Skeletal muscle tissue (tissue), 4 donors: ENCODE measurements around the gene JMJD6. TPM values are rescaled to one million over a fixed set of nuclear protein-coding genes. Genes with fewer than 3 reads are reported as not detected.
A peak's percentile ranks its signal among the peaks of the same experiment; 100 is the strongest.
"Not testable (repeated sequence)": the region's sequence is repeated elsewhere in the genome, so short reads cannot be mapped to it uniquely, and the experiment has no call there.

Experiments used
- H3K27ac ChIP-seq: one replicate; pipeline ENCODE4 v1.7.0; 2013; ENCODE audit warnings: mild to moderate bottlenecking, low read depth, low read length, inconsistent platforms
- H3K27me3 ChIP-seq, 3 donors: one replicate each; pipeline ENCODE4 v1.7.0; 2013; ENCODE audit warnings: low read length in 3 of 3; ENCODE audit not compliant: control insufficient read depth in 3 of 3, insufficient read depth in 3 of 3
- H3K36me3 ChIP-seq, 3 donors: one replicate each; pipeline ENCODE4 v1.7.0; 2013; ENCODE audit warnings: low read length in 3 of 3; ENCODE audit not compliant: control insufficient read depth in 3 of 3, insufficient read depth in 3 of 3
- H3K4me1 ChIP-seq, 3 donors: one replicate each; pipeline ENCODE4 v1.7.0; 2013; ENCODE audit warnings: low read length in 3 of 3, mild to moderate bottlenecking in 3 of 3; ENCODE audit not compliant: control insufficient read depth in 3 of 3, insufficient read depth in 3 of 3
- H3K4me3 ChIP-seq, 3 donors: one replicate each; pipeline ENCODE4 v1.7.0; 2013; ENCODE audit warnings: low read length in 3 of 3
- H3K9ac ChIP-seq, 3 donors: one replicate each; pipeline ENCODE4 v1.7.0; 2013; ENCODE audit warnings: low read length in 3 of 3, mild to moderate bottlenecking in 3 of 3, moderate library complexity in 2 of 3, low read depth in 1 of 3
- H3K9me3 ChIP-seq, 3 donors: one replicate each; pipeline ENCODE4 v1.7.0; 2013; ENCODE audit warnings: low read length in 3 of 3; ENCODE audit not compliant: control insufficient read depth in 3 of 3
- total RNA-seq: library from RNA; depleted of rRNA; stranded (reverse); fragments of >200 nt; gene quantifications from one replicate; pipeline ENCODE4 v1.2.3, GENCODE V29; 2014
- donor health status: Osteomylitis.

JMJD6 gene
- total RNA-seq, 1 donor from 2014 or later: 6.8 TPM

DNA sequence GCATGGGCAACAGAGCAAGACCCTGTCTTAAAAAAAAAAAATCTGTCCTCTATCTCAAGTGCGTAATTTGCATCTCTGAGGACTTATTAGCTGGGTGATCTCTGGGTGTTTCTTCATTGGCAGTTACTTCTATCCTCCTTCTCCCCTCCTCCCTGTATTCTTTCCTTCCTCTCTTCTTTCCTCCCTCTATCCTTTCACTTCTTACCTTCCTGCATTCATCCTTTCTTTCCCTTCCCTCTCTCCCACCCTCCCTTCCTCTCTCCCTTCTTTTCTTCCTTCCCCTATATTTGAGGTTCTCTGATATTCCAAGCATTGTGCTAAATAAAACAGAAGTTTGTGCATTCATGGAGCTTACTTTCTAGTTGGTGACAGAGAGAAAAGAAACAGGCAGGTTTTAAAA, 22.3 kb upstream of the JMJD6 start:
- Histone ChIP-seq H3K4me1 (peaks cover 0 to 9% (median 2%) of the 10 kb centered on the region in 3 donors), H3K36me3 (peaks cover 13 to 35% (median 33%) of the 10 kb centered on the region in 3 donors)

DNA sequence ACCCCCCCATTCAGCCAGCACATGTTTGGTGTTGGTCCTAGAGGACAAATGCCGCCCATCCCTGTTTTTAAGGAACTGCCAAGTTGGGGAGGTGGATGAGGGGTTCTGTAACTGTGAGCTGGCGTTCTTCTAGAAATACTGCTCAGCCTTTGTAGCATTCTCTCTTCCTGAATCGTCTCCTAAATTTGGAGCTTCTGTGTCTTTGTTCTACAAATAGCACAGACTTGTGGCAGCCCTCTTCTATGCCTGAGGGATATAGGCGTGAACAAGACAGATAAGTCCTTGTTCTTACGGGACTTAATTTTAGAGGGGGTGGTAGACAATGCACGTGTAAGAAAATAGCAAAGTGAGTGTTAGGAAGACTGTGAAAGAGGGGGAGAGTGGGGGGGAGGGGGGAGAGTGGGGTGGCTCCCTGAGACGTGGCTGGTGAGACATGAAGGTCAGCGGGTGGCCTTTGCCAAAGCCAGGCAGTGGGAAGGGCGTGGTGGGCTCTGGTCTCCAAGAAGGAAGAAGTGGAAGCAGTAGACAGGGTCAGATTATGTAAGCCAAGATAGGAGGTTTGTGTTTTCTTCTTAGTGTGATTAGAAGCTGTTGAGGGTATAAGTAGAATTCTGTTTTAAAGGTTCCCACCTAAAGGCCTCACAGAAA, 21.4 kb upstream of the JMJD6 start:
- H3K4me3 ChIP-seq: no peak overlapping the region
- peak overlapping the region in 2 of 3 donors; percentile 14 to 38 for H3K9ac ChIP-seq
- H3K27ac ChIP-seq: peak overlapping the region; percentile 73
- peaks cover 10 to 31% (median 28%) of the 10 kb centered on the region in 3 donors for H3K36me3 ChIP-seq
- peaks cover under 1 to 10% (median 7%) of the 10 kb centered on the region in 3 donors for H3K4me1 ChIP-seq
- no peaks in the 10 kb centered on the region for H3K9me3 ChIP-seq
- no peaks in the 10 kb centered on the region for H3K27me3 ChIP-seq

More for the DNA sequence above, 22.3 kb upstream of the JMJD6 start:
- H3K4me3 ChIP-seq: no peak overlapping the region
- no peaks in the 10 kb centered on the region for H3K27me3 ChIP-seq
- H3K27ac ChIP-seq: peak overlapping the region; percentile 73
- no peak overlapping the region for H3K9ac ChIP-seq
- H3K9me3 ChIP-seq: no peaks in the 10 kb centered on the region

DNA sequence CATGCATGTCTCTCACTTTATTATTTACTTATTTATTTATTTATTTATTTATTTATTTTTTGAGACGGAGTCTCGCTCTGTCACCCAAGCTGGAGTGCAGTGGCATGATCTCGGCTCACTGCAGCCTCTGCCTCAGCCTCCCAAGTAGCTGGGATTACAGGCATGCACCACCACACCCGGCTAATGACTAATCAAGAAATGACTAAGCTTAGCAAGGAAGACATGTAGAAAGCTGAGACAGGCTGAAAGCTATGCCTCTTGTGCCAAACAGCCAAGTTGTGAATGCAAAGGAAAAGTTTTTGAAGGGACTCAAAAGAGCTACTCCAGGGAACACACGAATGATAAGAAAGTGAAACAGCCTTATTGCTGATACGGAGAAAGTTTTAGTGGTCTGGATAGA, 19.4 kb upstream of the JMJD6 start:
- H3K27ac ChIP-seq: not testable (repeated sequence)
- Histone ChIP-seq H3K4me1 (peaks cover 9 to 26% (median 17%) of the 10 kb centered on the region in 3 donors), H3K36me3 (peaks cover 10 to 31% (median 26%) of the 10 kb centered on the region in 3 donors)

DNA sequence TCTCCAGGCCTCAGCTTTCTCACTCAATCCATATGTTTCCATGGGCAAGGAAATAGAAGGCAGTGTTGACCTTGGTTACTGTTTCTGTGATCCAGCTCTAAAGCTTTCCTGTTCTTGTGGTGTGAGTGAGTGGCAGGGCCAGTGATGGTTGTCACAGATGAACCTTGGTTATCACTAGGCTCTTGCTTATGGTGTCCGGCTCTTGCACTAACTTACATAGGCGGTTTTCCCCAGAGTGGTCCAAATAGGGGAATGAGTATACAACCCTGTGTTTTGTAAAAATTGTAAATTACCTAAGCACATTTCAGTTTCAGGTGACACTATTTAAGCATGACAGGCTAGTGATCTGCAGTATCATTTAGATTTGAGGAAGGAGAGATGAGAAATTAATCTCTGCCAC, 18.3 kb upstream of the JMJD6 start:
- H3K9me3 ChIP-seq: no peaks in the 10 kb centered on the region
- peaks cover 10 to 31% (median 26%) of the 10 kb centered on the region in 3 donors for H3K36me3 ChIP-seq
- no peak overlapping the region for H3K9ac ChIP-seq
- no peak overlapping the region for H3K27ac ChIP-seq
- no peaks in the 10 kb centered on the region for H3K27me3 ChIP-seq
- no peak overlapping the region for H3K4me3 ChIP-seq
- H3K4me1 ChIP-seq: peaks cover 17 to 26% (median 17%) of the 10 kb centered on the region in 3 donors

More for the DNA sequence above, 19.4 kb upstream of the JMJD6 start:
- not testable (repeated sequence) for H3K27me3 ChIP-seq, H3K9me3 ChIP-seq, H3K4me3 ChIP-seq, H3K9ac ChIP-seq

DNA sequence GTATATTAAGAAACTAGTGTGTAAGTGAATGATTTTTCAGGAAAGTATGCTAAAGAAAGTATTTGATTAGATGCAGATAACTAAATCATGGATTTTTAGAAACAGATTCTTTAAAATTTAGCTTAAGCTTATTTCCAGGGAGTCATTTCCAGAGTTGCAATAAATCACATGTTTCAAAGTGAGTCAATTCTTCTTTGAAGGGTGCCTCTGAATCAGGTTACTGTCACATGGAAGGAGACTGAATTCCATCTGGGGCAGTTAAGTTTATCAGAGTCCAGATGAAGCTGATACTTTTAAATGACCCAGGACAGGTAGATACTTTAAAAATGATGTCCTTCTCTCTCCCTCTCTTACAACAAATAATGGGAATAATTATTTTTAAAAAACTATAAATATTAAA, 16.6 kb upstream of the JMJD6 start:
- Histone ChIP-seq H3K27me3 (no peaks in the 10 kb centered on the region), H3K9ac (no peak overlapping the region), H3K4me3 (no peak overlapping the region), H3K27ac (peak overlapping the region; percentile 99), H3K4me1 (peaks cover 21 to 25% (median 23%) of the 10 kb centered on the region in 3 donors), H3K9me3 (no peaks in the 10 kb centered on the region), H3K36me3 (peaks cover 10 to 27% (median 23%) of the 10 kb centered on the region in 3 donors)

DNA sequence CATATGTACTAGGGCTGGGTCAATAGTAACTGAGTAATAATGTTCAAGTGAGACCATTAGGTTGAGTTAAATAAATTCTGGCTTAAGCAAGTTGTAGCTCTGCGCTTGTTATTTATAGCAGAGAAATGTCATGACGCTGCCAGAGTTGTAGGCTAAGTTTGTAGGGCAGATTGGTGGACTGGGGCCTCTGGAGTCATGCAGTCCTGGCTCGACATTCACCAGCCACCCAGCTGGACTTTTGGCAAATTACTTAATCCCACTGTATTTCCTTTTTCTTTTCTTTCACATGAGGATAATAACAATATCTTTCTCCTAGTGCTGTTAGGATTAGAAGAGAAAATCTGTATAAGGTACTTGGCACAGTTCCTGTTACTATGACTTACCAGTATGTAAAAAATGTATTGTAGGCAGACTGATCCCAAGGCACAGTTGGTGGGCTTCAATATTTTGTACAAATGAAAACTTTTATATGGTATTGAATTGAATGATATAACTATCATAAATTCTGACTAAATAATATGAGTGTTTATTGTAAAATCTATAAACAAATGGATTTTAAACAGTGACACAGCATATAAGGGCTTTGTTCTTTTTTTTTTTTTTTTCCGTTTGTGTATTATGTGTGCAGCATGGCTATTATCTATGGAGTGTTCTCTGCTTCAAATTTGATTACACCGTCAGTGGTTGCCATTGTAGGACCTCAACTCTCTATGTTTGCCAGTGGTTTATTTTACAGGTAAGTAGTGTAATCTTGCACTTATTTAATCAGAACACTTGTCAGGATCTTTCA, 14.1 kb upstream of the JMJD6 start:
- H3K27me3 ChIP-seq: no peaks in the 10 kb centered on the region
- peaks cover 21 to 30% (median 25%) of the 10 kb centered on the region in 3 donors for H3K4me1 ChIP-seq
- H3K4me3 ChIP-seq: peak overlapping the region in 2 of 3 donors; percentile 39 to 45
- peaks cover 10 to 24% (median 21%) of the 10 kb centered on the region in 3 donors for H3K36me3 ChIP-seq
- H3K9me3 ChIP-seq: no peaks in the 10 kb centered on the region
- peak overlapping the region; percentile 99 for H3K27ac ChIP-seq
- peak overlapping the region; percentile 26 to 63 (median 55) for H3K9ac ChIP-seq

DNA sequence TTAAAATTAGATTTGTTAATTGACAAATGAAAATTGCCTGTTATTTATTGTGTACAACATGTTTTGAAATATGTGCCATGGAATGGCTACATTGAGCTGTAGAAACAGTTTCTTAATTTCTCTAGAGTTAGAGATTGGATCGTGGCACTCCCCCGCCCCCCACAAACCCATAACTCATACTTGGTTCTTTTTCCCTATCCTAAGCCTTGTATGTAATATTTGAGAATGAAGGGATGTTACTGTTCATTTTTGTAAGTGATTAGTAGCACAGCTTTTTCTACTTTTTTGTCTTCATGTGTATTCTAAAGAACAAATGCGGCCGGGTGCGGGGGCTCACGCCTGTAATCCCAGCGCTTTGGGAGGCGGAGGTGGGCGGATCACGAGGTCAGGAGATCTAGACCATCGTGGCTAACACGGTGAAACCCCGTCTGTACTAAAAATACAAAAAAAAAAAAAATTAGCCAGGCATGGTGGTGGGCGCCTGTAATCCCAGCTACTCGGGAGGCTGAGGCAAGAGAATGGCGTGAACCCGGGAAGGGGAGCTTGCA, 13.2 kb upstream of the JMJD6 start:
- H3K27ac ChIP-seq: peak overlapping the region; percentile 99
- not testable (repeated sequence) for H3K9me3 ChIP-seq, H3K27me3 ChIP-seq
- peak overlapping the region; percentile 90 to 98 (median 95) for H3K9ac ChIP-seq
- peak overlapping the region; percentile 88 to 98 (median 89) for H3K4me3 ChIP-seq
- peaks cover 26 to 39% (median 34%) of the 10 kb centered on the region in 3 donors for H3K4me1 ChIP-seq
- peaks cover 13 to 22% (median 20%) of the 10 kb centered on the region in 3 donors for H3K36me3 ChIP-seq

DNA sequence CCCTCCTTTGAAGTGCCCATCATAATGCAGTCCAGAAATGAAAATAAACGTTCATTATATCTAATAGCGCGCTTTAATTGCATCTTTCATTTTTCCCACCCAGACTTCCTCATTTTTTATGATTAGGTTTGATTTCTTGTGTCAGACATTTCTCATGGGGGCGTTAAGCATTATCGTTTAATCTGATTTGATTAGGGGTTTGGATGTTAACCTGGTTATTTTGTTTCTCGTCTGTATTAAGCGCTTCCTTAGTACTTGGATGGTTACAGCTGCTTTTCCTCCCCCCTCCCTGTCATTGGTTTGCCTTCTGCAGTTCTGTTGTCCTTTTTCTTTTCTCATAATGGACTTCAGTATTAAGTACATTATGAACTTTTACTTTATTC, 12.1 kb upstream of the JMJD6 start:
- peak overlapping the region; percentile 99 for H3K27ac ChIP-seq
- no peaks in the 10 kb centered on the region for H3K27me3 ChIP-seq
- H3K4me1 ChIP-seq: peaks cover 34 to 49% (median 42%) of the 10 kb centered on the region in 3 donors
- peak overlapping the region; percentile 88 to 98 (median 89) for H3K4me3 ChIP-seq
- H3K9ac ChIP-seq: peak overlapping the region; percentile 90 to 98 (median 95)
- no peaks in the 10 kb centered on the region for H3K9me3 ChIP-seq
- peaks cover 22 to 27% (median 26%) of the 10 kb centered on the region in 3 donors for H3K36me3 ChIP-seq

DNA sequence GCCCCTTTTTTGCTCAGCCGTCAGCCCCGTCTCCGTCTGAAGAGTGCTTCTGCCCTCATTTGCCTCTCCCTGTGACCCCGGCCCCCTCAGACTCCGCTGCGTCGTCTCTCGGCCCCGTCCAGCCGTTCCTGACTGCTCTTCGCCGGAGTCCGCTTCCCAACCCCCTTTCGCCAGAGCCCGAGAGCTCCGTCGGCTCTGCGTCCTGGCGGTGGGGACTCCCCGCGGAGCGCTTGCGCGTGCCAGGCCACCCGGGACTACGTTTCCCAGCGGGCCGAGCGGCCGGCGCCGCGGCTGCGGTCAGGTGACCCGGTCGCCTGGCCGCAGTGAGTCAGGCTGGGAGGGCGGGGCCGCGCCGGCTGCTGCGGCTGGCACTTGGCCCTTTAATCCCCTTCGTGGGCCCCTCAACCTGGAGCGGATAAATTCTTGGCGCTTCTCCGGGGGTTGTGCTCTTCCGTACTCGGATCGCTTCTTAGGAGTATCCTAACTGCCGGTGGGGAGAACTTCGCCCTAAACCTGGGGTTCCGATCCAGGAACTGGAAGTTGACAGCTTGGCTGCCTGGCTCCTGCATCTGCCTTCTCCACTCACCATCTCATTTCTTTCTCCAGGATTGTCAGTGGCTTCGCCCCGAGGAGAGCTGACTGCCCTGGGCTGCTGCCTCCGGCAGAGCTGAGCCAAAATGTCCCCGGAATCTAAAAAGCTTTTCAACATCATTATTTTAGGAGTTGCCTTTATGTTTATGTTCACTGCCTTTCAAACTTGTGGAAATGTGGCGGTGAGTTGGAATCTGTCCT, 11.5 kb upstream of the JMJD6 start, which contains the start of gene MFSD11:
TSS of gene MFSD11 (plus strand) at position 444 of the 792 bp plus-strand sequence. CDS start at position 678, 234 bp downstream.
- Histone ChIP-seq H3K27me3 (no peaks in the 10 kb centered on the region), H3K4me3 (peak within 1 kb of the TSS; percentile 98 to 100 (median 98)), H3K9ac (peak within 1 kb of the TSS; percentile 99), H3K36me3 (peaks cover 26 to 32% (median 32%) of the 10 kb centered on the region in 3 donors), H3K9me3 (no peaks in the 10 kb centered on the region), H3K27ac (peak within 1 kb of the TSS; percentile 99), H3K4me1 (peaks cover 34 to 55% (median 48%) of the 10 kb centered on the region in 3 donors)
